Astrocyte (in vitro differentiated cells and primary cell): ENCODE data around the gene HHIPL2. TPM values are rescaled to one million over a fixed set of nuclear protein-coding genes. Genes with fewer than 3 reads are reported as not detected.
A peak's percentile ranks its signal among the peaks of the same experiment; 100 is the strongest.

Experiments
- DNase-seq: peaks from one replicate; pipeline ENCODE4 v3.0.0-alpha.2; 2010; ENCODE audit warnings: low read depth
- FAIRE-seq: peaks from 2 replicates; lab custom pipeline; 2011; peaks lifted over from hg19 to GRCh38; lab: Jason Lieb, UNC
- H2AFZ ChIP-seq: 2 replicates; pipeline ENCODE4 v1.6.0; 2012; ENCODE audit warnings: low read depth, low read length, inconsistent platforms
- H3K27ac ChIP-seq: 2 replicates; pipeline ENCODE4 v1.5.1; 2011; ENCODE audit warnings: low read depth, low read length, inconsistent platforms
- H3K27me3 ChIP-seq: 2 replicates; pipeline ENCODE4 v1.6.0; 2011; ENCODE audit warnings: low read length, inconsistent platforms; ENCODE audit not compliant: insufficient read depth
- H3K36me3 ChIP-seq: 2 replicates; pipeline ENCODE4 v1.5.1; 2011; ENCODE audit warnings: low read length, inconsistent platforms; ENCODE audit not compliant: insufficient read depth
- H3K4me1 ChIP-seq: 2 replicates; pipeline ENCODE4 v1.5.1; 2011; ENCODE audit warnings: low read length, inconsistent platforms; ENCODE audit not compliant: insufficient read depth
- H3K4me2 ChIP-seq: 2 replicates; pipeline ENCODE4 v1.6.0; 2012; ENCODE audit warnings: low read length, inconsistent platforms
- H3K4me3 ChIP-seq: 2 replicates; pipeline ENCODE4 v1.5.1; 2011; ENCODE audit warnings: low read depth, mild to moderate bottlenecking, low read length, inconsistent platforms; ENCODE audit not compliant: insufficient read depth
- H3K79me2 ChIP-seq: 2 replicates; pipeline ENCODE4 v1.6.0; 2012; ENCODE audit warnings: mild to moderate bottlenecking, low read length, inconsistent platforms; ENCODE audit not compliant: insufficient read depth
- H3K9ac ChIP-seq: 2 replicates; pipeline ENCODE4 v1.6.0; 2012; ENCODE audit warnings: mild to moderate bottlenecking, low read length, inconsistent platforms
- H3K9me3 ChIP-seq: 2 replicates; pipeline ENCODE4 v1.5.1; 2012; ENCODE audit warnings: low read depth, mild to moderate bottlenecking, low read length, inconsistent platforms; ENCODE audit not compliant: insufficient read depth
- H4K20me1 ChIP-seq: 2 replicates; pipeline ENCODE4 v1.6.0; 2012; ENCODE audit warnings: low read length, inconsistent platforms; ENCODE audit not compliant: insufficient read depth
- H3K27ac Mint-ChIP-seq: one replicate; pipeline ENCODE4 v1.8.0; 2021; ENCODE audit warnings: mild to moderate bottlenecking, mixed read lengths; ENCODE audit not compliant: unreplicated experiment
- H3K27me3 Mint-ChIP-seq: one replicate; pipeline ENCODE4 v1.8.0; 2021; ENCODE audit warnings: low read depth, mixed read lengths; ENCODE audit not compliant: unreplicated experiment
- H3K36me3 Mint-ChIP-seq: one replicate; pipeline ENCODE4 v1.8.0; 2021; ENCODE audit warnings: low read depth, mixed read lengths; ENCODE audit not compliant: unreplicated experiment
- H3K4me1 Mint-ChIP-seq: one replicate; pipeline ENCODE4 v1.8.0; 2021; ENCODE audit warnings: low read depth, mixed read lengths; ENCODE audit not compliant: unreplicated experiment
- H3K4me3 Mint-ChIP-seq: one replicate; pipeline ENCODE4 v1.8.0; 2021; ENCODE audit warnings: mild to moderate bottlenecking, moderate library complexity, mixed read lengths; ENCODE audit not compliant: unreplicated experiment
- H3K9me3 Mint-ChIP-seq: one replicate; pipeline ENCODE4 v1.8.0; 2021; ENCODE audit warnings: mild to moderate bottlenecking, mixed read lengths; ENCODE audit not compliant: unreplicated experiment
- CTCF ChIP-seq: IDR thresholded peaks from 2 replicates; pipeline ENCODE4 v1.5.1; 2011; ENCODE audit warnings: low read depth, mild to moderate bottlenecking, inconsistent platforms, low read length, moderate library complexity; ENCODE audit not compliant: insufficient read depth
- EZH2 ChIP-seq: IDR thresholded peaks from 2 replicates; pipeline ENCODE4 v1.6.1; 2012; ENCODE audit warnings: mild to moderate bottlenecking, low read length, inconsistent platforms; ENCODE audit not compliant: insufficient read depth
- total RNA-seq: library from RNA; stranded (reverse); gene quantifications from 2 replicates; pipeline ENCODE4 v1.2.1, GENCODE V29; 2021

The HHIPL2 gene
- total RNA-seq, 1 donor from 2014 or later = 0.16 TPM

GRCh38 chr1:222554177-222554576, 6.3 kb upstream of the HHIPL2 start:
- peaks cover 6% of the 10 kb centered on the region for H3K36me3 ChIP-seq
- FAIRE-seq (no peak), DNase-seq (no peak)
- no peaks in the 10 kb centered on the region for H3K27me3 Mint-ChIP-seq
- H3K27ac Mint-ChIP-seq = no peak overlapping the region
- H3K27ac ChIP-seq = no peak overlapping the region
- H3K4me3 ChIP-seq = no peak overlapping the region
- H3K4me2 ChIP-seq = no peak overlapping the region
- H3K9me3 ChIP-seq = no peaks in the 10 kb centered on the region
- H3K9me3 Mint-ChIP-seq = no peaks in the 10 kb centered on the region
- H2AFZ ChIP-seq = no peak overlapping the region
- no peaks in the 10 kb centered on the region for H3K79me2 ChIP-seq
- no peaks in the 10 kb centered on the region for H3K27me3 ChIP-seq
- peaks cover 7% of the 10 kb centered on the region for H3K36me3 Mint-ChIP-seq
- peaks cover 4% of the 10 kb centered on the region for H3K4me1 Mint-ChIP-seq
- TF ChIP-seq CTCF (no peak), EZH2 (no peak)
- no peak overlapping the region for H3K4me3 Mint-ChIP-seq
- no peak overlapping the region for H3K9ac ChIP-seq
- peaks cover 5% of the 10 kb centered on the region for H3K4me1 ChIP-seq
- H4K20me1 ChIP-seq = no peaks in the 10 kb centered on the region

GRCh38 chr1:222552882-222553281, 5.0 kb upstream of the HHIPL2 start:
- no peak overlapping the region for H2AFZ ChIP-seq
- no peak for TF ChIP-seq EZH2
- peaks cover 4% of the 10 kb centered on the region for H3K4me1 Mint-ChIP-seq
- H3K36me3 Mint-ChIP-seq = peaks cover 7% of the 10 kb centered on the region
- DNase-seq (no peak), FAIRE-seq (no peak)
- peaks cover 6% of the 10 kb centered on the region for H3K4me1 ChIP-seq
- no peak overlapping the region for H3K27ac Mint-ChIP-seq
- H3K27ac ChIP-seq = no peak overlapping the region
- H3K4me3 ChIP-seq = no peak overlapping the region
- H4K20me1 ChIP-seq = no peaks in the 10 kb centered on the region
- H3K4me3 Mint-ChIP-seq = no peak overlapping the region
- no peaks in the 10 kb centered on the region for H3K9me3 ChIP-seq
- no peaks in the 10 kb centered on the region for H3K9me3 Mint-ChIP-seq
- H3K27me3 Mint-ChIP-seq = no peaks in the 10 kb centered on the region
- H3K27me3 ChIP-seq = no peaks in the 10 kb centered on the region
- H3K4me2 ChIP-seq = no peak overlapping the region
- no peak overlapping the region for H3K9ac ChIP-seq
- no peaks in the 10 kb centered on the region for H3K79me2 ChIP-seq
- no peaks in the 10 kb centered on the region for H3K36me3 ChIP-seq

GRCh38 chr1:222547260-222547614, 667 bp downstream of the HHIPL2 start:
- Mint-ChIP-seq H3K36me3 (no peaks in the 10 kb centered on the region), H3K4me1 (peaks cover 3% of the 10 kb centered on the region), H3K9me3 (peaks cover 1% of the 10 kb centered on the region), H3K4me3 (no peak overlapping the region), H3K27ac (no peak overlapping the region), H3K27me3 (peaks cover 2% of the 10 kb centered on the region)
- Histone ChIP-seq H3K36me3 (no peaks in the 10 kb centered on the region), H4K20me1 (no peaks in the 10 kb centered on the region), H3K9me3 (no peaks in the 10 kb centered on the region), H3K9ac (no peak overlapping the region), H3K27me3 (peaks cover 2% of the 10 kb centered on the region), H2AFZ (no peak overlapping the region), H3K27ac (no peak overlapping the region), H3K4me3 (no peak overlapping the region), H3K79me2 (no peaks in the 10 kb centered on the region), H3K4me2 (peak overlapping the region; percentile 73), H3K4me1 (peaks cover 19% of the 10 kb centered on the region)
- FAIRE-seq = no peak
- DNase-seq = no peak
- TF ChIP-seq EZH2 = no peak
- no peak for TF ChIP-seq CTCF
